Renal pelvis (tissue), 12 donors: ENCODE data around the gene COG8. TPM values are rescaled to one million over a fixed set of nuclear protein-coding genes. Genes with fewer than 3 reads are reported as not detected.
"Not testable (repeated sequence)": the region's sequence is repeated elsewhere in the genome, so short reads cannot be mapped to it uniquely, and the experiment has no call there.

ENCODE experiments used
- DNase-seq: peaks from one replicate; pipeline ENCODE4 v3.0.0-alpha.2; 2013
- long read RNA-seq, 16 experiments: transcript quantifications; one replicate each; lab custom pipeline, GENCODE V29; 2026
- polyA plus RNA-seq, 3 donors: library from polyadenylated mRNA; unstranded; fragments of 120-200 nt; gene quantifications; one replicate each; pipeline ENCODE4 v1.2.1, GENCODE V29; 2013; ENCODE audit not compliant: insufficient read length in 3 of 3

COG8 gene
- polyA plus RNA-seq: 10 to 100 TPM; 32.3 to 43.1 (median 41.7) TPM
- long read RNA-seq, donor 1, full-length matches to known transcripts: 15 of 25 reads
- long read RNA-seq, donor 1, partial matches to known transcripts: 10 of 25 reads
- long read RNA-seq, donor 1, other reads (novel, unspliced or antisense): 0 of 25 reads
- long read RNA-seq, donor 2, full-length matches to known transcripts: 14 of 38 reads
- long read RNA-seq, donor 2, partial matches to known transcripts: 24 of 38 reads
- long read RNA-seq, donor 2, other reads (novel, unspliced or antisense): 0 of 38 reads
- long read RNA-seq, donor 3, full-length matches to known transcripts: 8 of 91 reads
- long read RNA-seq, donor 3, partial matches to known transcripts: 64 of 91 reads
- long read RNA-seq, donor 3, other reads (novel, unspliced or antisense): 19 of 91 reads
- long read RNA-seq, donor 4, full-length matches to known transcripts: 11 of 26 reads
- long read RNA-seq, donor 4, partial matches to known transcripts: 15 of 26 reads
- long read RNA-seq, donor 4, other reads (novel, unspliced or antisense): 0 of 26 reads
- long read RNA-seq, donor 5, full-length matches to known transcripts: 6 of 11 reads
- long read RNA-seq, donor 5, partial matches to known transcripts: 5 of 11 reads
- long read RNA-seq, donor 5, other reads (novel, unspliced or antisense): 0 of 11 reads
- long read RNA-seq, donor 6, full-length matches to known transcripts: 8 of 25 reads
- long read RNA-seq, donor 6, partial matches to known transcripts: 17 of 25 reads
- long read RNA-seq, donor 6, other reads (novel, unspliced or antisense): 0 of 25 reads
- long read RNA-seq, donor 7, full-length matches to known transcripts: 18 of 72 reads
- long read RNA-seq, donor 7, partial matches to known transcripts: 33 of 72 reads
- long read RNA-seq, donor 7, other reads (novel, unspliced or antisense): 21 of 72 reads
- long read RNA-seq, donor 8, partial matches to known transcripts: 5 of 7 reads
- long read RNA-seq, donor 8, other reads (novel, unspliced or antisense): 0 of 7 reads
- long read RNA-seq, donor 9, full-length matches to known transcripts: 16 of 117 reads
- long read RNA-seq, donor 9, partial matches to known transcripts: 60 of 117 reads
- long read RNA-seq, donor 9, other reads (novel, unspliced or antisense): 41 of 117 reads
- long read RNA-seq, donor 10, full-length matches to known transcripts: 7 of 28 reads
- long read RNA-seq, donor 10, partial matches to known transcripts: 21 of 28 reads
- long read RNA-seq, donor 10, other reads (novel, unspliced or antisense): 0 of 28 reads
- long read RNA-seq, donor 11, full-length matches to known transcripts: 4 of 14 reads
- long read RNA-seq, donor 11, partial matches to known transcripts: 10 of 14 reads
- long read RNA-seq, donor 11, other reads (novel, unspliced or antisense): 0 of 14 reads
- long read RNA-seq, donor 12, full-length matches to known transcripts: 18 of 167 reads
- long read RNA-seq, donor 12, partial matches to known transcripts: 114 of 167 reads
- long read RNA-seq, donor 12, other reads (novel, unspliced or antisense): 35 of 167 reads
- long read RNA-seq, donor 13, full-length matches to known transcripts: 9 of 20 reads
- long read RNA-seq, donor 13, partial matches to known transcripts: 11 of 20 reads
- long read RNA-seq, donor 13, other reads (novel, unspliced or antisense): 0 of 20 reads
- long read RNA-seq, donor 14: 0 reads
- long read RNA-seq, donor 15: 0 reads
- long read RNA-seq, donor 16, full-length matches to known transcripts: 15 of 138 reads
- long read RNA-seq, donor 16, partial matches to known transcripts: 102 of 138 reads
- long read RNA-seq, donor 16, other reads (novel, unspliced or antisense): 21 of 138 reads

GRCh38 chr16:69339289-69340094, at the start of gene COG8, which contains the start of gene NIP7:
COG8 (minus strand) TSS chr16:69339564; CDS start chr16:69339552, 12 bp downstream.
NIP7 (plus strand) TSS chr16:69339772; CDS start chr16:69339830, 58 bp downstream.
- peak; percentile 99 for DNase-seq

GRCh38 chr16:69386596-69386995, 47.2 kb upstream of the COG8 start:
- DNase-seq: no peak

- DNase-seq: no peak
Observed at GRCh38 chr16:69384974-69385373, 45.6 kb upstream of the COG8 start.

- DNase-seq: no peak
Observed at GRCh38 chr16:69382421-69382820, 43.1 kb upstream of the COG8 start.

- DNase-seq: no peak
Observed at GRCh38 chr16:69381231-69381630, 41.9 kb upstream of the COG8 start.

- DNase-seq: no peak
Observed at GRCh38 chr16:69378760-69379159, 39.4 kb upstream of the COG8 start.

GRCh38 chr16:69378036-69378435, 38.7 kb upstream of the COG8 start:
- no peak for DNase-seq

GRCh38 chr16:69376393-69377059, 37.2 kb upstream of the COG8 start:
- no peak for DNase-seq

GRCh38 chr16:69373019-69373418, 33.7 kb upstream of the COG8 start:
- DNase-seq: no peak

- no peak for DNase-seq
Observed at GRCh38 chr16:69371564-69371963, 32.2 kb upstream of the COG8 start.

- no peak for DNase-seq
Observed at GRCh38 chr16:69368866-69369265, 29.5 kb upstream of the COG8 start.

GRCh38 chr16:69367980-69368379, 28.6 kb upstream of the COG8 start:
- no peak for DNase-seq

GRCh38 chr16:69366431-69366830, 27.1 kb upstream of the COG8 start:
- DNase-seq: no peak

GRCh38 chr16:69365901-69366300, 26.5 kb upstream of the COG8 start:
- no peak for DNase-seq

- DNase-seq: no peak
Observed at GRCh38 chr16:69364088-69364487, 24.7 kb upstream of the COG8 start.

GRCh38 chr16:69363281-69363717, 23.9 kb upstream of the COG8 start:
- no peak for DNase-seq

GRCh38 chr16:69360070-69360469, 20.7 kb upstream of the COG8 start:
- not testable (repeated sequence) for DNase-seq

- no peak for DNase-seq
Observed at GRCh38 chr16:69351309-69352027, 12.1 kb upstream of the COG8 start, which contains the start of gene TMED6. TMED6 (minus strand) TSS chr16:69351786; CDS start chr16:69351753, 33 bp downstream.
